ENCODE data around the gene TSHZ1. TPM values are rescaled to one million over a fixed set of nuclear protein-coding genes. Genes with fewer than 3 reads are reported as not detected.

Gene TSHZ1
- total and polyA plus RNA-seq, 2 of the 8 experiments (the other 6 are each of a cell fraction or from before 2014, with no cell fraction given): 0.03 to 0.32 TPM

DNA sequence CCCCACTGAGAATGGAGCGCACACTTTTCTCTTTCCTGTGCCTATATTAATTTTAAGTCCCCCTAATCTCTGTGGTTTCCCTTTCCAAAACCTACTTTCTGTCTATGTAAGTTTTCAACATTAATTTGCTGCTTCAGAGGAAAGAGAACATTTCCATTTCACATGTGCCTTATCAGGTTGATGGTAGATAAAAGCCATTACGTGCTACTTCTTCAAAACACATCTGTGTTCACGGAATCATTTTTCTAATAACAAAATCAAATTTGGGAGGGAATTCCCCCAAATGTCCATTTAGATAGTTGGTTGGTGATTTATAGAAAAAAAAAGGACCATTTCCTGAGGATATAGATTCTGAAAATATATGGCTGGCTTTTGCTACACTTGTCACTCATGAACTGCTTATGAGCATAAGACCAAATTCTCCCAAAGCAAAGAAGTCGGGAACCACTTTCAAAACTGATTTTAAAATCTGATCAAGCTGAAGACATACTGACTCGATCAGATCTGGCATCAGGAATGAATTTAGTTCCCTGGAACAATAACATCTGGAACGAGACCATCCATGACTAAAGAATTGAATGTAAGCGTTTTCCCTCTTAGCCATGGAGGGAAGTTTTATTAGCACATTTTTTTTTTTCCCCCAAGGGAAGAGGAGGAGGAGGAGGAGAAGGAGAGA lies 9.9 kb upstream of the TSHZ1 start:
- Histone ChIP-seq H3K9ac (replicated peaks in 1 of 4; ENCODE audit: extremely low read depth in 1 of 4, low read depth in 3 of 4, low read length in 3 of 4) (no peak overlapping the region), H3K27ac (ENCODE audit: low read depth, low read length) (no peak overlapping the region), H3K36me3 (ENCODE audit: control insufficient read depth in 2 of 4, insufficient read depth in 4 of 4, low read length in 3 of 4) (no peaks in the 10 kb centered on the region; a peak in 1 of 8 replicates), H3K9me3 (ENCODE audit: insufficient read depth in 2 of 2, low read depth in 1 of 2, low read length in 1 of 2) (no peaks in the 10 kb centered on the region), H2BK20ac (ENCODE audit: low read length) (no peak overlapping the region), H4K91ac (replicated peaks; ENCODE audit: insufficient read length, low read length) (no peak overlapping the region), H2AFZ (ENCODE audit: low read length) (no peak overlapping the region), H3K79me2 (ENCODE audit: control insufficient read depth in 1 of 2, insufficient read depth in 2 of 2, low read length in 2 of 2) (no peaks in the 10 kb centered on the region), H3K79me1 (ENCODE audit: low read depth, low read length) (no peaks in the 10 kb centered on the region), H3K4me1 (replicated peaks in 1 of 4; ENCODE audit: control insufficient read depth in 3 of 4, insufficient read depth in 4 of 4, low read length in 3 of 4) (peaks cover 0 to 9% (median 6%) of the 10 kb centered on the region in 4 experiments; a peak in 5 of 7 replicates), H4K8ac (ENCODE audit: extremely low read depth, insufficient read depth, low read length) (no peak overlapping the region), H3K4me3 (ENCODE audit: extremely low read depth in 1 of 4, insufficient read depth in 2 of 4, low read depth in 3 of 4, low read length in 4 of 4) (no peak overlapping the region), H2BK15ac (ENCODE audit: low read length) (no peak overlapping the region), H4K5ac (ENCODE audit: insufficient read length, low read depth, low read length) (no peak overlapping the region), H3K14ac (ENCODE audit: insufficient read length) (no peak overlapping the region), H3K18ac (ENCODE audit: extremely low read depth, low read length) (no peak overlapping the region), H3K56ac (replicated peaks; ENCODE audit: insufficient read length, low read depth, low read length) (no peak overlapping the region), H2BK12ac (ENCODE audit: low read depth, low read length) (no peak overlapping the region), H2BK120ac (replicated peaks; ENCODE audit: low read depth, low read length) (no peak overlapping the region), H3K23me2 (ENCODE audit: low read depth, low read length) (peaks cover 6% of the 10 kb centered on the region; the same call in 1 of the 2 replicates), H2BK5ac (ENCODE audit: low read depth, low read length) (no peak overlapping the region), H3K4me2 (ENCODE audit: insufficient read depth in 1 of 2, low read depth in 2 of 2, low read length in 2 of 2) (no peak overlapping the region), H3K4ac (replicated peaks; ENCODE audit: insufficient read length, low read depth, low read length) (no peak overlapping the region), H3K23ac (ENCODE audit: insufficient read length) (no peak overlapping the region), H2AK5ac (ENCODE audit: low read depth, low read length) (no peak overlapping the region), H3K27me3 (replicated peaks in 1 of 4; ENCODE audit: control insufficient read depth in 3 of 4, extremely low read depth in 1 of 4, insufficient read depth in 3 of 4, low read length in 3 of 4) (peaks cover 23 to 43% (median 32%) of the 10 kb centered on the region in 4 experiments), H4K20me1 (replicated peaks in 1 of 2; ENCODE audit: control insufficient read depth in 1 of 2, insufficient read depth in 2 of 2, low read length in 2 of 2) (peaks cover 5 to 9% of the 10 kb centered on the region in 2 experiments)
- ChIA-PET POLR2A (ENCODE audit: partially characterized antibody) (no interaction called here), CTCF (ENCODE audit: partially characterized antibody) (no interaction called here)
- 91% methylated on average over 7 of the region's 7 CpGs; no CpG with 5 or more reads in 1 of the 2 experiments for WGBS, 2 experiments (ENCODE audit: extremely low coverage in 1 of 2, insufficient coverage in 1 of 2, insufficient read length in 1 of 2, insufficient replicate concordance in 2 of 2, low coverage in 1 of 2, low lambda C conversion rate in 2 of 2, missing lambda C conversion rate in 1 of 2)
- no peak for DNase-seq (ENCODE audit: low read depth in 1 of 2, low spot score in 2 of 2)
- TF ChIP-seq HDAC6 (IDR thresholded peaks at IDR 0.05; ENCODE audit: low read depth, low read length) (no peak), RBBP5 (IDR thresholded peaks at IDR 0.05; ENCODE audit: borderline replicate concordance, low read depth, low read length) (no peak), CHD1 (IDR thresholded peaks at IDR 0.05; ENCODE audit: low read depth, low read length) (no peak), CTBP2 (IDR thresholded peaks at IDR 0.05; ENCODE audit: borderline replicate concordance, insufficient read depth, insufficient read length, low read length) (no peak), SIX5 (IDR thresholded peaks at IDR 0.05; ENCODE audit: low read depth, low read length) (no peak), ATF2 (IDR thresholded peaks at IDR 0.05; ENCODE audit: low read length) (no peak)
- FAIRE-seq: no peak
